Stomach (tissue), 4 donors: ENCODE measurements around the gene GNA14.

Experiments
- POLR2AphosphoS5 ChIP-seq, 3 donors: sonication (generic); formaldehyde crosslinking; IDR thresholded peaks; one replicate each; pipeline ENCODE4 v1.6.1; 2016; ENCODE audit warnings: antibody characterized with exemption in 3 of 3
- TF ChIP-seq, protein P1 (sequence below), 7 experiments: fragments of 450-650 bp in 4 of 7; fragments of 200-600 bp in 3 of 7; sonication (generic) in 3 of 7; IDR thresholded peaks; one replicate each; pipeline ENCODE4 v1.5.1; 2016 to 2019; ENCODE audit warnings: antibody characterized with exemption in 7 of 7, control low read depth in 2 of 7, mild to moderate bottlenecking in 1 of 7

- TF ChIP-seq POLR2AphosphoS5 (IDR thresholded peaks at IDR 0.05): no peak
- TF ChIP-seq, protein P1, sequence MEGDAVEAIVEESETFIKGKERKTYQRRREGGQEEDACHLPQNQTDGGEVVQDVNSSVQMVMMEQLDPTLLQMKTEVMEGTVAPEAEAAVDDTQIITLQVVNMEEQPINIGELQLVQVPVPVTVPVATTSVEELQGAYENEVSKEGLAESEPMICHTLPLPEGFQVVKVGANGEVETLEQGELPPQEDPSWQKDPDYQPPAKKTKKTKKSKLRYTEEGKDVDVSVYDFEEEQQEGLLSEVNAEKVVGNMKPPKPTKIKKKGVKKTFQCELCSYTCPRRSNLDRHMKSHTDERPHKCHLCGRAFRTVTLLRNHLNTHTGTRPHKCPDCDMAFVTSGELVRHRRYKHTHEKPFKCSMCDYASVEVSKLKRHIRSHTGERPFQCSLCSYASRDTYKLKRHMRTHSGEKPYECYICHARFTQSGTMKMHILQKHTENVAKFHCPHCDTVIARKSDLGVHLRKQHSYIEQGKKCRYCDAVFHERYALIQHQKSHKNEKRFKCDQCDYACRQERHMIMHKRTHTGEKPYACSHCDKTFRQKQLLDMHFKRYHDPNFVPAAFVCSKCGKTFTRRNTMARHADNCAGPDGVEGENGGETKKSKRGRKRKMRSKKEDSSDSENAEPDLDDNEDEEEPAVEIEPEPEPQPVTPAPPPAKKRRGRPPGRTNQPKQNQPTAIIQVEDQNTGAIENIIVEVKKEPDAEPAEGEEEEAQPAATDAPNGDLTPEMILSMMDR (IDR thresholded peaks at IDR 0.05): no peak
Observed at GRCh38 chr9:77556396-77556795, 91.7 kb downstream of the GNA14 start.
